HL-60 (cell line): ENCODE data around the gene TIMP2.

Experiments used
- DNase-seq, 2 experiments: peaks; one replicate each; pipeline ENCODE4 v3.0.0-alpha.2; 2010 to 2020; ENCODE audit warnings: low read depth in 1 of 2, low spot score in 1 of 2
- H3K27ac ChIP-seq: fragments of 250-450 bp; sonication (Bioruptor Pico); replicated peaks from 2 replicates; pipeline ENCODE4 v1.5.1; 2020; ENCODE audit warnings: mild to moderate bottlenecking, moderate library complexity
- H3K27me3 ChIP-seq: fragments of 250-450 bp; sonication (Bioruptor Pico); 2 replicates; pipeline ENCODE4 v1.5.1; 2021; ENCODE audit warnings: mild to moderate bottlenecking, moderate library complexity; ENCODE audit not compliant: insufficient read depth, poor library complexity, severe bottlenecking
- H3K4me3 ChIP-seq: replicated peaks from 2 replicates; pipeline ENCODE4 v1.5.1; 2011; ENCODE audit warnings: mild to moderate bottlenecking, control low read depth, low read length; ENCODE audit not compliant: insufficient read depth
- CTCF ChIP-seq: IDR thresholded peaks from one replicate; pipeline ENCODE4 v1.5.1; 2011; ENCODE audit warnings: low read length, control low read depth, inconsistent platforms; ENCODE audit not compliant: insufficient read depth
- GABPA ChIP-seq: IDR thresholded peaks from 2 replicates; pipeline ENCODE4 v1.6.1; 2012; ENCODE audit warnings: low read depth
- POLR2AphosphoS5 ChIP-seq: IDR thresholded peaks from 2 replicates; pipeline ENCODE4 v1.6.1; 2012; ENCODE audit warnings: low read depth
- REST ChIP-seq: IDR thresholded peaks from 2 replicates; pipeline ENCODE4 v1.6.1; 2012; ENCODE audit warnings: low read depth; ENCODE audit not compliant: insufficient replicate concordance
- SPI1 ChIP-seq: IDR thresholded peaks from 2 replicates; pipeline ENCODE4 v1.6.1; 2012; ENCODE audit warnings: low read depth, mild to moderate bottlenecking, borderline replicate concordance

Gene TIMP2

GRCh38 chr17:78953356-78954350 is 28.5 kb upstream of the TIMP2 start:
- H3K27me3 ChIP-seq: no peaks in the 10 kb centered on the region
- H3K4me3 ChIP-seq: no peak overlapping the region
- TF ChIP-seq CTCF (no peak), REST (no peak), POLR2AphosphoS5 (no peak), GABPA (no peak), SPI1 (no peak)
- DNase-seq: no peak
- H3K27ac ChIP-seq: no peak overlapping the region

- DNase-seq: no peak
- Histone ChIP-seq H3K27me3 (no peaks in the 10 kb centered on the region), H3K27ac (no peak overlapping the region), H3K4me3 (no peak overlapping the region)
- TF ChIP-seq GABPA (no peak), CTCF (no peak), POLR2AphosphoS5 (no peak), REST (no peak), SPI1 (no peak)
Observed at GRCh38 chr17:78952706-78953105, 27.5 kb upstream of the TIMP2 start.

GRCh38 chr17:78951967-78952551 is 26.9 kb upstream of the TIMP2 start:
- TF ChIP-seq POLR2AphosphoS5: no peak
- TF ChIP-seq SPI1: no peak
- no peak for TF ChIP-seq CTCF
- no peak for TF ChIP-seq REST
- TF ChIP-seq GABPA: no peak
- H3K27me3 ChIP-seq: no peaks in the 10 kb centered on the region
- no peak overlapping the region for H3K4me3 ChIP-seq
- H3K27ac ChIP-seq: no peak overlapping the region
- no peak for DNase-seq
